ENCODE data around the gene SRA1. TPM values are rescaled to one million over a fixed set of nuclear protein-coding genes. Genes with fewer than 3 reads are reported as not detected.

SRA1 gene
- total RNA-seq, 1 experiment from 2014 or later = 52.0 TPM

- in situ Hi-C loops (cut with HindIII; ENCODE audit: low pct_unique_long_range_greater_than_20kb, low sequenced_read_pairs) = no loop called here
- POLR2A ChIA-PET = interaction anchor here (0.5 to 1.1 kb wide), 3 partner anchors 9 to 133 kb away, joined by 3 to 6 read pairs (median 3); no protein-coding TSS in a partner anchor
These were observed 9.6 kb downstream of the SRA1 start, which contains the start of gene EIF4EBP3 for GRCh38 chr5:140547508-140548299. Gene EIF4EBP3 (plus strand): TSS chr5:140547662. CDS start chr5:140547738, 76 bp downstream.

More at GRCh38 chr5:140547508-140548299, 9.6 kb downstream of the SRA1 start, which contains the start of gene EIF4EBP3:
- peak within 1 kb of the TSS; percentile 76 for H3K27ac ChIP-seq (ENCODE audit: low read length)
- ATAC-seq (peak; percentile 96), DNase-seq (ENCODE audit: low read depth, low spot score) (peak; percentile 64)
- no peaks in the 10 kb centered on the region for H3K27me3 ChIP-seq (ENCODE audit: control insufficient read depth, insufficient read depth, low read length)
- CTCF ChIA-PET = interaction anchor here (0.5 to 1.1 kb wide), 4 partner anchors 91 to 174 kb away, joined by 3 read pairs; partner anchors contain the start of gene TMCO6
- peaks cover 34% of the 10 kb centered on the region for H3K4me1 ChIP-seq (ENCODE audit: control insufficient read depth, insufficient read depth, low read length)
- intact Hi-C loops (cut with micrococcal nuclease; ENCODE audit: unreplicated experiment) = no loop called here
- BruUV-seq (replicated peaks) = no TSS peak
- H3K36me3 ChIP-seq (ENCODE audit: control insufficient read depth, insufficient read depth, low read length) = peaks cover 10% of the 10 kb centered on the region; the same call in 1 of the 2 replicates
- TF ChIP-seq SIN3A (IDR thresholded peaks at IDR 0.05; ENCODE audit: borderline replicate concordance, insufficient read depth, low read depth, low read length) (peak; percentile 66; the same call in 1 of the 2 replicates), POLR2AphosphoS5 (IDR thresholded peaks at IDR 0.05; ENCODE audit: low read depth, low read length) (peak; percentile 64), REST (IDR thresholded peaks at IDR 0.05; ENCODE audit: insufficient read depth in 1 of 2, low read depth in 2 of 2, low read length in 1 of 2) (peak in 1 of 2 experiments; percentile 61; a peak in 1 of 4 replicates), CTCF (IDR thresholded peaks at IDR 0.05) (no peak), TCF7L2 (IDR thresholded peaks at IDR 0.05; ENCODE audit: low read depth, low read length) (no peak)
- peak within 1 kb of the TSS; percentile 25 to 53 for H3K4me3 ChIP-seq (ENCODE audit: low read depth in 2 of 2, low read length in 2 of 2)
- no peaks in the 10 kb centered on the region for H3K9me3 ChIP-seq (ENCODE audit: control insufficient read depth, insufficient read depth, low read depth, low read length)

All from Panc1 (cell line).